Spinal cord (tissue), 10 donors: ENCODE results near the gene ATXN10. TPM values are rescaled to one million over a fixed set of nuclear protein-coding genes. Genes with fewer than 3 reads are reported as not detected.
A peak's percentile ranks its signal among the peaks of the same experiment; 100 is the strongest.

Experiments used
- DNase-seq, 6 donors: peaks; one replicate each; pipeline versions ENCODE4 v3.0.0 to v3.0.0-alpha.2; 2013 to 2015; ENCODE audit warnings: low spot score in 6 of 6, low read depth in 4 of 6
- H3K27ac ChIP-seq: one replicate; pipeline ENCODE4 v1.5.1; 2013; ENCODE audit warnings: low read depth, low read length, control low read depth
- H3K27me3 ChIP-seq: one replicate; pipeline ENCODE4 v1.6.1; 2013; ENCODE audit warnings: low read length; ENCODE audit not compliant: control insufficient read depth, insufficient read depth
- H3K36me3 ChIP-seq: one replicate; pipeline ENCODE4 v1.6.1; 2013; ENCODE audit warnings: low read length; ENCODE audit not compliant: control insufficient read depth, insufficient read depth
- H3K4me1 ChIP-seq: one replicate; pipeline ENCODE4 v1.6.1; 2013; ENCODE audit warnings: low read length; ENCODE audit not compliant: control insufficient read depth, insufficient read depth
- H3K4me3 ChIP-seq: one replicate; pipeline ENCODE4 v1.5.1; 2013; ENCODE audit warnings: low read depth, low read length, control low read depth
- H3K9me3 ChIP-seq: one replicate; pipeline ENCODE4 v1.6.1; 2013; ENCODE audit warnings: low read length; ENCODE audit not compliant: control insufficient read depth, insufficient read depth
- WGBS: methylation state at CpG from one replicate; pipeline ENCODE4 v1.1.5; 2013; ENCODE audit warnings: missing lambda C conversion rate; ENCODE audit not compliant: insufficient coverage; 5-methylcytosine and 5-hydroxymethylcytosine counted together
- polyA plus RNA-seq, 2 donors: library from polyadenylated mRNA; unstranded; fragments of 120-200 nt; gene quantifications; one replicate each; pipeline ENCODE4 v1.2.1, GENCODE V29; 2013; ENCODE audit not compliant: insufficient read length in 2 of 2
- total RNA-seq, 2 donors: library from RNA; depleted of rRNA in 1 of 2; stranded (reverse); fragments of 120-200 nt in 1 of 2; fragments of >200 nt in 1 of 2; gene quantifications; one replicate each; pipeline versions ENCODE4 v1.2.3 to v1.2.4, GENCODE V29; 2013 to 2014
- donor health status: healthy.

The ATXN10 gene
- total and polyA plus RNA-seq, 4 donors: 163 to 428 (median 339) TPM

DNA sequence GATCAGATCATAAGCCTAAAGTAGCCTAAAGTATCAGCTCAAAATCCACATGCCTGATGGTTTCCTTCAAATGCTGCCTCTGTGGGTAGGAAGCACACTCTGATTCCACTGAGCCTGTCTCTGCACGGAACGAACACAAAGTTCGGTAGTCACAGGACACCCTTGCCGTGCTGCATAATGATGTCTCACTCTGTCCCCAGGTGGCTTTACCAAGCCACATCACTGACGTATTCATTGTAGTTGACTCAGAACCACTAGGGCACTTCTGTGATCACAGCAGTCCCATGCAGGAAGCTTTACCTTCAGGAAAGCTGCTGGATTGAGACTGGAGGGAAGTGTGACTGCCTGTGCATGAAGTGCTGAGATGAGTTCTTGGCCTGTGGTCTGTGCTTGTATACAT is 147.7 kb downstream of the ATXN10 start:
- Histone ChIP-seq H3K4me3 (no peak overlapping the region), H3K9me3 (no peaks in the 10 kb centered on the region), H3K27me3 (no peaks in the 10 kb centered on the region), H3K27ac (no peak overlapping the region), H3K4me1 (peaks cover 27% of the 10 kb centered on the region), H3K36me3 (peaks cover 4% of the 10 kb centered on the region)
- WGBS: 72% methylated on average over 5 of the region's 5 CpGs
- no peak for DNase-seq

DNA sequence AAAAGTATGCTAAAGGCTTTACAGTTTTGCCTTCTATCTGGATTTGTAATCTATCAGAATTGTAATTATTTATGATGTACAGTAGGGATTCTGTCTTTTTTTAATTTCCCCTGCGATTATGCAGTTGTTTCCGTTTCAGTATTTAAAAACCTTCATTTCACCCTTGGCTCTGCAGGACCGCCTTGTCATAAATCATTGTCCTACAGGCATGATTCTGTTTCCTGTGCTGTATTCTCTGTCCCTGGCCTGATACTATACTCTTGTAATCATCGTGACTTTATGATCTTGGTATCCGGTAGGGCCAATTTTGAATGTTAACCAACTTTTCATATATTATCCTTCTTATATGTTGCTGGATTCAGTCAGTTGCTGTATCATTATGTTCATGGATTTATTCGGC is 151.7 kb downstream of the ATXN10 start:
- DNase-seq: no peak
- WGBS: 78% methylated on average over 3 of the region's 6 CpGs
- no peak overlapping the region for H3K27ac ChIP-seq

DNA sequence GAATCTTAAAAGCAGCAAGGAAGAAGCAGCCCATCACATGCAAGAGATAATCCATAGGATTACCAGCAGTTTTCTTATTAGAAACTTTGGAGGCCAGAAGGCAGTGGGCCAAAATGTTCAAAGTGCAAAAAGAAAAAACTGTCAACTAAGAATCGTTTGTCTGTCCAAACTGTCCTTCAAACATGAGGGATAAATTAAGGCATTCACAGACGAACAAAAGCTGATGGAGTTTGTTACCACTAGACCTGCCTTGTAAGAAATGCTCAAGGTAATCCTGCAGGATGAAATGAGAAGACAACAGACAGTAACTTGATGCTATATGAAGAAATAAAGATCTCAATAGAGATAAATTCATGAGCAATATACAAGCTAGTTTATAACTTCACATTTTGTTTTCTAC is 154.9 kb downstream of the ATXN10 start:
- peaks cover 2% of the 10 kb centered on the region for H3K9me3 ChIP-seq
- H3K4me3 ChIP-seq: no peak overlapping the region
- no peaks in the 10 kb centered on the region for H3K27me3 ChIP-seq
- no peak for DNase-seq
- H3K27ac ChIP-seq: no peak overlapping the region
- no peaks in the 10 kb centered on the region for H3K4me1 ChIP-seq
- no peaks in the 10 kb centered on the region for H3K36me3 ChIP-seq
- WGBS: 85% methylated on average over 2 of the region's 2 CpGs

More for the DNA sequence above, 151.7 kb downstream of the ATXN10 start:
- Histone ChIP-seq H3K9me3 (no peaks in the 10 kb centered on the region), H3K4me1 (peaks cover 9% of the 10 kb centered on the region), H3K4me3 (no peak overlapping the region), H3K27me3 (no peaks in the 10 kb centered on the region), H3K36me3 (no peaks in the 10 kb centered on the region)

DNA sequence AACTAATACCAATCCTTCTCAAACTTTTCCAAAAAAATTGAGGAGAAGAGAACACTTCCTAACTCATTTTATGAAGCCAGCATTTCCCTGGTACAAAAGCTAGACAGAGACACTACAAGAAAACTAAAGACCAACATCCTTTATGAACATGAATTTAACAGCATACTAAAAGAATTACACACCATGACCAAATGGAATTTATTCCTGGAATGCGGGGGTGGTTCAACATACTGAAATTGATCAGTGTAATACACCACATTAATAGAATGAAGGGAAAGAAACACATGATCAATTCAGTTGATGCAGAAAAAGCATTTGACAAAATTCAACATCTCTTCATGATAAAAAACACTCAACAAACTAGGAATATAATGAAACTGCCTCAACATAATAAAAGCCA is 157.2 kb downstream of the ATXN10 start:
- H3K9me3 ChIP-seq: peaks cover 2% of the 10 kb centered on the region
- no CpG with 5 or more reads among the region's 1 CpG for WGBS
- H3K36me3 ChIP-seq: no peaks in the 10 kb centered on the region
- no peaks in the 10 kb centered on the region for H3K27me3 ChIP-seq
- H3K27ac ChIP-seq: no peak overlapping the region
- H3K4me3 ChIP-seq: no peak overlapping the region
- no peaks in the 10 kb centered on the region for H3K4me1 ChIP-seq
- DNase-seq: no peak

DNA sequence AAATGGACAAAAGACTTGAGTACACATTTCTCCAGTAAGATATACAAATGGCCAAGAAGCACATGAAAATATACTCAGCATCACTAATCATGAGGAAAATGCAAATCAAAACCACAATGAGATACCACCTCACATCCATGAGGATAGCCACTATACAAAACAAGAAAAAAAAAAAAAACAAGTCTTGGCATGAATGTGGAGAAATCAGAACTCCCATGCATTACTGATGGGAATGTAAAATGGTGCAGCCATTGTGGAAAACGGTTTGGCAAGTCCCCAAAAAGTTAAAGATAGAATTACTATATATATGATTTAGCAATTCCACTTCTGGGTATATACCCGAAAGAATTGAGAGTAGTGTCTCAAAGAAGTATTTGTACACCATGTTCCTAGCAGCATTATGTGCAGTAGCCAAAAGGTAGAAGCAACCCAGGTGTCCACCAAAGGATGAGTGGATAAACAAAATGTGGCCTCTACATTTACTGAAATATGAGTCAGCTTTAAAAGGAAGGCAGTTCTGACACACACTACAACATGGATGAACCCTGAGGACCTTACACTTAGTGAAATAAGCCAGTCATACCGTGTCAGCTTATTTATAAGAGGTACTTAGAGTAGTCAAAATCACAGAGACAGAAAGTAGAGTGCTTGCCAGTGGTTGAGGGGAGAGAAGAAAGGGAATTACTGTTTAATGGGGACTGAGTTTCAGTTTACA is 159.1 kb downstream of the ATXN10 start:
- Histone ChIP-seq H3K27me3 (no peaks in the 10 kb centered on the region), H3K27ac (no peak overlapping the region), H3K36me3 (peaks cover 4% of the 10 kb centered on the region), H3K4me1 (peaks cover 10% of the 10 kb centered on the region), H3K4me3 (no peak overlapping the region), H3K9me3 (peaks cover 2% of the 10 kb centered on the region)
- no peak for DNase-seq
- 100% methylated on average over 1 of the region's 3 CpGs for whole genome bisulfite sequencing

DNA sequence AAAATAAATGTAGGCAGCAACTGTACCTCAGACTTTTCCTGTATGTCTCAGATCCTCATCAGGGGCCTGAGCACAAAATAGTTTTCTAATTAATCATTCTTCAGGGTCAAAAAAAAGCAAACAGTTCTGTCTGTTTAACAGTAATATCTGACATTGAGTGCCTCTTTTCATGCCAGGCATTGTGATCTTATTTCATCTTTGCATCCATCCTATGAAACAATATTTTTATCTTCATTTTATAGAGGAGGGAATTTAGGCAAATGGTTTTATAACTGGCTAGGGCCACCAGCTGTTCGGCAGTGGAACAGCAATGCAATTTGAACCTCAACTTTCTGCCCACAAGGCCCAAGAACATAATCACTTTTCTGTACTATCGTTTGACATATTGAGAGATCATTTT is 159.8 kb downstream of the ATXN10 start:
- no peaks in the 10 kb centered on the region for H3K27me3 ChIP-seq
- H3K4me3 ChIP-seq: no peak overlapping the region
- peaks cover 10% of the 10 kb centered on the region for H3K4me1 ChIP-seq
- peaks cover 2% of the 10 kb centered on the region for H3K9me3 ChIP-seq
- H3K27ac ChIP-seq: no peak overlapping the region
- 86% methylated on average over 1 of the region's 2 CpGs for WGBS
- peaks cover 4% of the 10 kb centered on the region for H3K36me3 ChIP-seq
- DNase-seq: no peak

DNA sequence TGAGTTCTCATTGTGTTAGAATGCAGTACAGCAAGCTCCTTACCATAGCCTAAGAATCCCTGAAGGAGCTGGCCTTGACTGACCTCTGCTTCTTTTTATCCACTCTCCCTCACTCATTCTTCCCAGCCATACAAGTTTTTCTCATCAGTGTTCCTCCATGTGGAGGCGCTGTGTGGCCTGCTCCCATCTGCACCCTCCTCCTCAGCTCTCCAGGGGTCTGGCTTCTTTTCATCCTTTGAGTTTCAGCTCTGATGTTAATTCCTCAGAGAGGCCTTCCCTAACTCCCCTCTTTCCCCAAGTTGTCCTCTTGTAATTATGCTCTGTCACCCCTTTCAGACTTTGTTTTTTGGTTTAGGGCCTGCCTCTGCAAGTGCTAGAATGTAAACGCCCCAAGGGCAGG is 160.5 kb downstream of the ATXN10 start:
- 86% methylated on average over 1 of the region's 2 CpGs for WGBS

DNA sequence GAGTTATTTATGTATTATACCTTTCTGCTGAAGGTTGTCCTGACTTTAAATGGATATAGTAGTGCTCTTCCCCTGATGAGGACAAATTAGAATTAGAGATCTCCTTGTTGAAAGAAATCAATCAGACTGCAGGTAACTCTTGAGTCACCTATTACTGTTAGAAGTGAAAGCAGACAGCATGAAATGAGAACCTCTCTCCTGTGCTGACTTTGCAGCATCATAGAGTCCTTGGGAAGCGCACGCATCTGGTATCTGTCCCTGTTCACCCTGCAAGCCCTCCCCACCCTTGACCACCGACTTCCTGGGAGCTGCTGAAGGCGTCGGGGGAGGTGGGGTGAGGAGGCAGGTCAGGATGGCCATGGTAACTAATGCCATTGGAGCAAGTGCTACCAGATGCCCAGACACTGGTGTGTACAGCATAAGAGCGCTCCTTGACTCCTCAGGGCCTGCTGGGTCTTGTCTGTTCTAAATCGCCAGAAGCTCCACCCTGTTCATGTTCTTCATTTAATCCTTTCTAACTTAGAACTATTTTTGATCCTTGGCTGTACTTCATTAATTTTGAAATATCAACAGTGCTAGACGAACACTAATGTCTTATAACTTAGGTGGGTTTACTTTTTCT is 161.4 kb downstream of the ATXN10 start:
- no peak for DNase-seq
- Histone ChIP-seq H3K36me3 (peaks cover 4% of the 10 kb centered on the region), H3K4me3 (no peak overlapping the region)

More for the DNA sequence above, 160.5 kb downstream of the ATXN10 start:
- Histone ChIP-seq H3K9me3 (peaks cover 2% of the 10 kb centered on the region), H3K4me1 (peaks cover 11% of the 10 kb centered on the region), H3K4me3 (no peak overlapping the region), H3K36me3 (peaks cover 4% of the 10 kb centered on the region), H3K27ac (no peak overlapping the region), H3K27me3 (no peaks in the 10 kb centered on the region)
- DNase-seq: no peak

DNA sequence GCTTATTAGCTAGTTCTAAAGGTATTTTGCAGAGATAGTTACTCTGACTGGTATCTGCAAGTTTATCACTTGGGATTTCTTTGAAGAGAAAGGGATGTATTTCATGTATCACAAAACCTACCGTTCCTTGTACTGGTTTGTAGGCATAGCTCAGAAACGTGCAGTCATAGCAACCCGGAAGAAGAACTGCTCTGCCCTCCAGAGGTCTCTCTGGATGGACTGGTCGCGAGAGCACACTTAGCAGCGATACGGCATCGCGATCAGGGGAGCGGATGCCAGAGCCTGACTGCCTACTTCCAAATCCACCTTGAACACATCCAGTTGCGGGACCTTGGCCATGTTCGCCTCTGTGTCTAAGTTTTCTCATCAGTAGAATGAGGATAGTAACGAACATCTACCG is 162.0 kb downstream of the ATXN10 start:
- Histone ChIP-seq H3K9me3 (peaks cover 2% of the 10 kb centered on the region), H3K4me1 (peaks cover 23% of the 10 kb centered on the region), H3K36me3 (peaks cover 4% of the 10 kb centered on the region), H3K4me3 (no peak overlapping the region), H3K27ac (no peak overlapping the region), H3K27me3 (no peaks in the 10 kb centered on the region)
- no peak for DNase-seq
- 74% methylated on average over 10 of the region's 14 CpGs for WGBS

More for the DNA sequence above, 161.4 kb downstream of the ATXN10 start:
- peaks cover 2% of the 10 kb centered on the region for H3K9me3 ChIP-seq
- H3K27ac ChIP-seq: no peak overlapping the region
- 95% methylated on average over 3 of the region's 8 CpGs for WGBS
- no peaks in the 10 kb centered on the region for H3K27me3 ChIP-seq
- peaks cover 20% of the 10 kb centered on the region for H3K4me1 ChIP-seq

DNA sequence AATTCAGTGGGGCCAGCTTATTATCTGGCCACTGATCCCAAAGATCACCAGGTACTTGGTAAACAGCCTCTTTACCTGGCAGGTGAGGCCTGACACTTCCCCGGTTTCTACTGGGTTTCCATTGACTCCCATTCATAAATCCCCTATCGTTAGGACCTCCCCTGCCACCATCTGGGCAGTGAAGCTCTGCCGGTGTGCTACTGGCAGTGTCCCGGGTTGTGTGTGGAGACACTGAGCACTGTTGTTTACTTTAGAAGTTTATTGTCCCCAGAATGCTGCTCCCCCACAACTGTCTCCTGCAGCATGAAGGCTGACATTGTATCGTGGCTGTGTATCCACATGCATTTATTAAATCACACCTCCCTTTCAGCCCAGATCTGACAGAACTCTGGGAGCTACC is 162.6 kb downstream of the ATXN10 start:
- peaks cover 4% of the 10 kb centered on the region for H3K36me3 ChIP-seq
- peaks cover 26% of the 10 kb centered on the region for H3K4me1 ChIP-seq
- H3K4me3 ChIP-seq: no peak overlapping the region
- 27% methylated on average over 4 of the region's 5 CpGs for WGBS
- H3K9me3 ChIP-seq: peaks cover 2% of the 10 kb centered on the region
- peak in 1 of 6 donors; percentile 12 for DNase-seq
- no peak overlapping the region for H3K27ac ChIP-seq
- H3K27me3 ChIP-seq: no peaks in the 10 kb centered on the region
